GM18858 (cell line): Measurements from ENCODE around the gene SYTL3.
A peak's percentile ranks its signal among the peaks of the same experiment; 100 is the strongest.

Source experiments
- ATAC-seq: cut with Tn5 transposase; IDR thresholded peaks from one replicate; pipeline ENCODE4 v1.9.1; 2021; ENCODE audit not compliant: unreplicated experiment

Gene SYTL3

DNA sequence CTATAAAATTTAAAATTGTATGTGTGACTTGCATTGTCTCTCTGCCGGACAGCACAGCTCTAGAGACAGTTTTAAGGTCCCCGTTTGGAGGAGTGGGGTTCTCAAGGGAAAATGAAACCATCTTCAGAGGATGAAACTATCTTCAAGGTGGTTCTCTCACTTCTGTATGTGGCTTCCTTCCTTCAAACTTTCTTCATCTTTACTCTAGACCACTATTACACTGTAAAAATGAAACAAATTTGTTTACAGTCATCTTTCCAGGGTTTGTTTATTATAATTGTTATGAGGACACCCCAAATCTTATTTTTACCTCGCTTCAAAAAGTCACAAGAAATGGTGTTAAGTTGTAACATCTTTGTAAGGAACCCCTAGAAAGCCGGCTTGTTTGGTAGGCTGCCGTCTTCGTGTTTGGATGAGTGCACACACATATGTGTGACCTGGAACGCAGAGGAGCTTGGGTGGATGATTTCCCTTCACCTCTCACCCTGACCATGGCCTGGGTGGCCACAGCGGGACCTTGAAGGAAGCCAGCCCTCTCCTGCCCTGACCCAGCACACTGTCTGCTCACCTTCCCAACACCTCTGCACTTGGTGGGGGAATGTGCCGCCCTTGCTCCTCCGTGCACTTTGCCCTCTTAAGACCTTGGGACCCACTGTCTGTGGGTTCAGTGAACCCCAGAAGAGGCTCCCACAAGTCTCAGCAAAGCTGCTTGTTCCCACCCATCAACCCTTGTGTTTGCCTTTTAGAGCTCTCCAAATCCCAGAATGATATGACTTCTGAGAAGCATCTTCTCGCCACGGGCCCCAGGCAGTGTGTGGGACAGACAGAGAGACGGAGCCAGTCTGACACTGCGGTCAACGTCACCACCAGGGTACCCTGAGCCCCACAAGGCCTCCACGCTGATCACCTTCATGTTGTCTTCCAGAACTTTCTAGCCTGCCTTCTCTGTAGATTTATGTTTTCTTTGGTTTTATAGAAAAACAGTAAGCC lies 67.8 kb downstream of the SYTL3 start:
- peak; percentile 70 for ATAC-seq

DNA sequence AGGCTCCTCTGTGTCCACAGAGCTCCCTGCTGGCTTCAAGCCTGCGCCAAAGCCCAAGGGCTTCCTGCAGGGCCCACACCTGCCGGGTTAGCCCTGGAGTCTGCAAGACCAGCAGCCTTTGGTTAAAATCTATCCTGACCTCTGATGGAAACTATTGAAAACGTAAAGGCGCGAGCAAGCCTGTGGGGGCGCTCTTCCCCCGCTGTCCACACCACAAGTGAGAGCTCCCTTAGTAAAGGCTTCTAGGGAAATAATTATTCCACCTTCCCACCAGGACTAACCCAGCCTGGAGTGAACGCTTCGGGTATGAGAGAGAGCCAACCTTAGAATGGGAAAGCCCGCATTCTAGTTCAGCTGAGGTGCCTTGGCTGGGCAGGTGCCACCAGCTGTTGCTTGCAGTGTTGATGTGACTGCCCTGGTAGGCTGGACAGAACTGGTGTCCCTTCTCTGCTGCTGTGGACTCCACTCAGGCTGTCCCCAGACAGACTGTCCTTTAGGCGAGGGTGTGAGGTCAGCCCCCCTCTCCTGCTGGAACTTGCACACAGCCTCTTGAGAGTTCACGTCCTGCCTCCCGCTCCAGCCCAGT lies 68.7 kb downstream of the SYTL3 start:
- ATAC-seq = no peak

DNA sequence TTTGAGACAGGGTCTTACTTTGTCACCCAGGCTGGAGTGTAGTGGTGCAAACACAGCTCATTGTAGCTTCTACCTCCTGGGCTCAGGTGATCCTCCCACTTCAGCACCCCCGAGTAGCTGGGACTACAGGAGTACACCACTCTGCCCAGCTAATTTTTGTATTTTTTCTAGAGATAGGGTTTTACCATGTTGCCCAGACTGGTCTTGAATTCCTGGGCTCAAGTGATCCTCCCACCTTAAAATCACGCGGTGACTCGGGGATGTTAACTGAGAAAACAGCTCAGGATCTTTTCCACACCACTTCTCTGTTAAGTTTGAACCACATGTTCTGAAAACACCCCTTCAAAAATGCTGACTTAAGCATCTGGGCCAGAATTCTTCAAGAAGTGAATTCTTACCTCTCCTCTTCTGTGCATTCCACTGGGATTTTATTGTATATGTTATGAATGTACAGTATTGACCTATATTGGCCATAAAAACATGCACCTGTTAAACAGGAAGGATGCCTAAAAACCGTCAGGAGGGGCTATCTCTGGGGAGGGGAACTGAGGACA lies 72.4 kb downstream of the SYTL3 start:
- no peak for ATAC-seq

DNA sequence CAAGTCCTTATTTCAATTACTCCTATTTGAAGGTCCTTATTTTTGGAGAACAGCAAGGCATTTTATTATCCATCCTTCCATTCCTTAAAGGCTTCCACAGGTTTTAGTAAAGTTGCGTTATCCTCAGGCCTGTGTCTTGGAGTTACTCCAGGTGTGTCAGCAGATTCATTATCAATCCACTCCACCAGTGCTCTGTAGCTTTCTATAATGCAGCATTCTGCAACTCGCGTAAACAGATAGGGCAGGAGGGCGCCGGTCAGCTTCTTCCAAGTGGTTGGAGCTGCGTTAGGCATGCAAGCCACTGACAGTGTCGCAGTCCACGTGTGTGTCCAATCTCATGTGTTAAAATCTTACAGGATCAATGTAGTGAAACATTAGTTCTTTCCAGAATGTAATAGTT lies 75.8 kb downstream of the SYTL3 start:
- no peak for ATAC-seq

DNA sequence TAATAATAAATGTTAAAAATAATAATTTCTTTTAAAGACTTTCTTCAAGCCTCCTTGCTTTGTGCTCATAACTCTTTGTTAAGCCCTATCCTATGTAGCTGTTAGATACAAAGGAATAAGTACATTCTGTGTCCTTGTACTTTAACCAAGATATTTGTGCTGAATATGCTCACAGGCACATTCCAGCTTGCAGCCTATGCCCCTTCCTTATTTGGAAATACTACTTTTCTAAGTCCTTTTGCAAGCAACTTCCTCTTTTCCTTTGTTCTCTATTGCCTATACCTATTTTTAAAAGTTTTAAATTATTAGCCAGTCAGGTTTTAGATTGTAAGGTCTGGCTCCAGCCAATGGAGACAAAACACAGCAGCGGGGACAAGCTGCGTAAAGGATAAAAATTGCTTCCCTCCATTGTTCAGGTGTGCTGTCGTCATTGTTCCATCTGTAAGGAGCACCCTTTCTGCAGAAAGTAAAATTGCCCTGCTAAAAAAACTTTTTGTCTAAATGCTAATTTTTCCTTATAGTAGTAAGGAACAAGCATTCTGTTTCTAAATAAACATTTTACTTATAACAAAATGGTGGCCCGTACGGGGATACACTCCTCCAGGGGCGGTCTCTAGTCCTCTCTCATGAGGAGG lies 80.2 kb downstream of the SYTL3 start:
- no peak for ATAC-seq

DNA sequence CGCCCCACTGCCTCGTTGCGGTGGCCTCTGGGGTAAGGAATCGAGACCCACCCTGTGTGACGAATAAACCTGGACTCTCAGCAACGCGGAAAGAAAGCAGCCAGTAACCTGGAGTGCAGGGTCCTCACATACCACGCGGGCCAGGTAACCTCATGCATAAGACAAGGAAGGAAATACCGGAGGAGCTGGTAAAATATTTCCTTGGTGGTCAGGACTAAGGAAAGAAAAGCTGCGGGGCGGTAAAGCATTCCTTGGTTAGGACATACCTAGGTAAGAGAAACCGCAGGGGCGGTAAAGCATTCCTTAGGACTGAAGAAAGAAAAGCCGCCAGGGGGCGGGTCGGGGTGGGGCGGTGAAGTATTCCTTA lies 80.7 kb downstream of the SYTL3 start:
- no peak for ATAC-seq

DNA sequence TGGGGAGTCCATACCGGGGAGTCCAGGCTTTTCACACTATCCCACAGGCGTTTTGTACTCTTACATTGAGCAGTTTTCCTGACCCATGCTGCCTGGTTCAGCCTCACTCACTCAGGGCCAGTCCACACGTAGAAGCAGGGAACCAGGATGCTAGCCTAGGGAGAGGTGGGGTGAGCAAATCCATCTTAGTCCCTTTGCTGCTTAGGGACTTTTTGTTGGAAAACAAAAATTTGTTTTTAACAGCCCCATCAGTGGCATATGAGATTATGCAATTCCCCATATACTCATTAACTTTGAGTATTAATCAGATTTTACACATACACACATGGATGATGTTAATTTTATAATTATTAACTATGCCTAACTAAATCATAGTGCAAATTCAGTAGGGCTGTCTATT lies 85.2 kb downstream of the SYTL3 start:
- no peak for ATAC-seq

DNA sequence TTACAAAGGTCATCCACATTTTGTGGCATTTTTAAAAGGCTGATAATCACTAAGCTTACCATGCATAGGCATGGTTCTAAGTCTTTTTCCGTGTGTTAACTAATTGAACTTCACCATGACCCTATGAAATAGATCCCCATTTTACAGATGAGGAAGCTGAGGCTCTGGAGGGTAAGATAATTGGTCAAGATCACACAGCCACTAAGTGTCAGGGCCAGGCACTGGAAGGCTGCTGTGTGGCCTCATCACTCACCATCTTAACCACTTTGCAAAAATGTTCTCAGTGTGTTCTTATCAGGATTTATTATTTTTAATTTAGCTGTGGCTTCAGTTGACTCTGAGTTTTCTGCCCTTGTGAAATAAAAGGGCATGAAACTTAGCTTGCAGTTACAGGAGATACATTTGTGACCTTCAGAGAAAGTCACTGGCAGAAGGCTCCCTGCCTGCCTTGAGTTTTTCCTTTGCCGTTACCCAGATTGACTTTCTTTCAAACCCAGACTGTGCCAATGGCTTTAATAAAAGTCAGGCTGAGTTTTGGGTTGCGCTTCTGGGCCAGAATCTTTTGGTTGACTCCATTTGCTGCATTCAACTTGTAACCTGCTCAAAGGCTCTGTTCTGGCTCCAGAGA lies 87.3 kb downstream of the SYTL3 start:
- ATAC-seq = no peak

DNA sequence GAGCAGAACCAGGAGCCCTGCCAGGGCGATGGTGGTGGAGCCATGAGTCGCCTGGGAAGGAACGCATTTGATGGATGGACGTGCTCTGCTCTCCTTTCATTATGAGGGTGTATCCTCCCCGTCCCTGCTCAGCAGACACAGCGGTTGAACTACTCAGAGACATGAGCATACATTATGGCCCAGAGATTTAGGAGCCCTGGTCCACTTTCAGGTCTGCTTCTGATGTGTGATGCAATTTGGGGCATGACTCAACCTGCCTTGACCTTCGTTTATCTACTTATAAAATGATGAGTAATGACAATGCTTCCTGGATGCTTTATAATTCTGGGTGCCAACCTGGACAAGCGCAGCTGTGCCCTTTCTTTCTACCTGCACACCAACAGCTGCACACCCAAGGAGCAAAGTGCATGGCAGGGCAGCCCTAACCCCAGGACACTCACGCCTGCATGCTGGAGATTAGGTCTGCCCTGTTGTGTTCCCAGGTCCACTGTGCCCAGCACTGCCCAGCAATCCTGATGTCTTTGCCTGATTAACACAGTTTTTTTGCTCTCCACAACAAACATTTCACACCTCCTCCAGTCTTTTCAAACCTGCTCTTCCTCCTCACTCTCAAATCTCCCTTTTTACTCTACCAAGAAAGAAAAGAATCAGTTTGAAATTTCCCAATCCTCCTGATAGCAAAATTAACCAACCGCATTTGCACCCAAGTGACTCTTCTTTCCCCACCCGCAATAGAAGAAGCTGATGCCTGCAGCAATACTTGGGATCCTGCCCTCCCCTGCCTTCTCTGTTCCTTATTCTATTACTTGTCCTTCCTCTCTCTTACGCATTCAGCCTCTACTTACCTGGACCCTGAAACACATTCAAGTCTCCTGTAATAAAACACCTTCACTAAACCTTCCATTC lies 88.1 kb downstream of the SYTL3 start:
- ATAC-seq = no peak

DNA sequence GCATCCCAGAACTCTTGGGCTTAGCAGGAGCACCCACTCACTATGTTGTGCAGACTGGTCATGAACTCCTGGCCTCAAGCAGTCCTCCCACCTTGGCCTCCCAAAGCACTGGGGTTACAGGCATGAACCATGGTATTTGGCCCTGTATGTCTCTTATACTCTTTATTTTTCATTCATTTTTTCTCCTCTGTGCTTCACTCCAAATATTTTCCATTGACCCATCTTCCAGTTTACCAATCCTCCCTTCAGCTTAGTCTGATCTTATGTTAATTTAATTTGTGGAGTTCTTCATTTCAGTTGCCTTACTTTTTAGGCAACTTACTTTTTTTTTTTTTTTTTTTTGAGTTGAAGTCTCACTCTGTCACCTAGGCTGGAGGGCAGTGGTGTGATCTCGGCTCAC lies 89.8 kb downstream of the SYTL3 start:
- ATAC-seq = no peak

DNA sequence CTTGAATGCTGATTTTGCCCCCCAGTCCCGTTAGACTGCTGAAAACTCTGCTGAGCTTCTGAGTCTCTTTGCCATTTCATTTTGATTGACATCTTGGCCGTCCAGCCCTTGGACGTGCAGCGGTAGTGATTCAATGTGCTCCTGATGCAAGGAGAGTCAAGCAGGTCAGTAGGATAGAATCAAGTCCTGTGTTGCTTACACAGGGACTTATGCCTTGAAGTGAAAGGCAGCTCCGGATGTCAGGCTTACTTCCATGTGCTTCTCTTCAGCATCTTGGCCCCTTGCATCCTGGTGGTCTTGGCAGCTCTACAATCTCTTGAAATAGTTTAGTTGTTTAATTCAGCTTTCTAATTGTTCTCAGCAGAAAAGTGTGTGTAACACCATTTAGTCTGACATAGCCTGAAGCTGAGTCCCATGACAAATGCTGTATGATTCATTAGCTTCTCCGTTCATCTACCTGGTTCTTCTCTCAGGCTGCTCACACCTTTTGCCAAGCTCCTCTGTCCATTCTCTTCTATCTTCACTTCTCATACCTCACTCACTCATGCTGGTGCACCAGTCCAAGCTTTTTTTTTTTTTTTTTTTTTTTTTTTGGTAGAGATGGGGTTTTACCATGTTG lies 93.3 kb downstream of the SYTL3 start:
- ATAC-seq = no peak

DNA sequence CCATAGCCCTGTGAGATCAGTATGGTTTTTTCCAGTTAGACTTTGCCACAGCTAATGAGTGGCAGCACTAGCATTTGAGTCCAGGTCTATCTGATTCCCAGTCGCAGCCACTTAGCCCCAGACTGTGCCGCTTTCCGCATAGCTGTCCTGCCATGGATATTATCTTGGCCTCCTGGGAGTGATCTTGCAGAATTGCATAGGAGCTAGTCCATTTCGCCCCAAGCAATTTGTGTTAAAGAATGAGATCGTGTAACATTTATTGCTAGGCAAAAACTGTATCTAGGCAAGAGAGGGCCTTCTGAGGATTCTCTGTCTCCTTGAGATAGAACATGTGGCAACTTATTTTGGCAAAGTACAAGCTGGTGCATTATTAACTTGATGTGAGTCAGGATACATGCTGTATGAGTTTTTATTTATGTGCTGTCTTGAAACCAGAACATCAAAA lies 95.2 kb downstream of the SYTL3 start:
- ATAC-seq = no peak

DNA sequence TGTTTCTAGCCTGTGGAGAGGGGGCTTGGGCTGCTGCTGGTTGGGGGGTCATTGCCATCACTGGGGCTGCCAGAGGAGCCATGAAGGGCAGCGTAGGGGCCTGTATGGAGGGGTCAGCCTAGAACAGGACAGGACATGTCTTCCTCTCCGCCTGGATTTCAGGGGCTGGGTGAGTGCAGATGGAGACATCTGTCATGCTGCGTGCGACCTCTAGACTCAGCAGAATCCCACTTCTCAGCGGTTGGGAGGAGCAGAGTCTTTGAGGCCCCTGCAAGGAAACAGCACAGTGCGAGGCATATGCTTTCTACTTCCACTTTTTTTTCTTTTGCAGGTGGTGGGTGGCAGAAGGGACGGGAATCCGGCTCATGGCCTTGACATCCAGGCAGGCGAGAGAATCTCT lies 101.4 kb downstream of the SYTL3 start:
- ATAC-seq = no peak

DNA sequence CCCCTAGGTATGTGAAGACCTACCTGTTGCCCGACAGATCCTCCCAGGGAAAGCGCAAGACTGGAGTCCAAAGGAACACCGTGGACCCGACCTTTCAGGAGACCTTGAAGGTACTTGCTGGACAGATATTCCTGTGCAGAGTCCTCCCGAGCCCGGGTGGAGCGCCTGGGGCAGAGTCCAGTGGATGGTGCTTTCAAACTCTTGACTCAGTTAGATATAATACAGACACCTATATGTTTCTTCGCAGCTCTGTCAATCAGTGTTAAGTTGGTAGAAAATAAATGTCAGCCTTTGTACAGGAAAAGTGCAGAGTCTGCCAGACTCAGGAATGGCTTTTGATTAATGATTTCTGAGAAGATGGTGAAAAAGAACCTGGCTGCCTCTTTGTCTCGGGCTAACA lies 102.1 kb downstream of the SYTL3 start:
- ATAC-seq = no peak

DNA sequence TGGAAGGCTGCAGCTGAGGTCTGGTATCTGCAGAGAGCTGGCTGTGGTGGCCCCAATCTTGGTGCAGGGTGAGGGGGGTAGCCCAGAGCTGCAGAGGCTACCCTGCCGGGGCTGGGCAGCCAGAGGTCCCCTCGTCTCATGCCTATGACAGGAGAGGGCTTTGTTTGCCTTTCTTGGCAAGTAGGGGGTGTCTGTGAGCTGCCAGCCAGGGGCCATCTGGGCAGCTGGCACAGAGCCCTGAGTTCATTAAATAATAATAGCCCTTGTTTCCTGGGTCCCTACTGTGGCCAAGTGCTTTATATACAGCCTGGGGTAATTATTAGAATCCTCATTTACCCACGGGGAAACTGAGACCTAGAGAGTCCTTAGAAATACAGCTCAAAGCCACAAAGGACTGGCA lies 102.8 kb downstream of the SYTL3 start:
- ATAC-seq = no peak

DNA sequence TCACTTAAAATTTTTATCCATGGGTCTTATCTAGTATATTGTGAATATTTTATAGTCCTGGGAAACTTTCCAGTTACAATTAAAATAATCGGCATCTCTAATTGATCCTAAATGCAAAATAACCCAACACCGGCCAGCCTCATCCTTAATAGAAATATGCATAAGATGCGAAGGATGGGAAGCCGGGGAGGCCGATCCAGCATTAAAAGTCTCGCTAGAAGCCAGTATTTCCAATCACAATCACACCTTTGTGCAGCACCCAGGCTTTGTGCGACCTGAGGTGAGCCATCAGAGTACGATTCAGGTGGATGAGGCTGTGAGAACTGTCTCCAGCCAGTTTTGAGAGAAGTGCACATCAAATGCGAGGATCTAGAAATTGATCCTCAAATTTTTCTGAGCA lies 104.0 kb downstream of the SYTL3 start:
- no peak for ATAC-seq

DNA sequence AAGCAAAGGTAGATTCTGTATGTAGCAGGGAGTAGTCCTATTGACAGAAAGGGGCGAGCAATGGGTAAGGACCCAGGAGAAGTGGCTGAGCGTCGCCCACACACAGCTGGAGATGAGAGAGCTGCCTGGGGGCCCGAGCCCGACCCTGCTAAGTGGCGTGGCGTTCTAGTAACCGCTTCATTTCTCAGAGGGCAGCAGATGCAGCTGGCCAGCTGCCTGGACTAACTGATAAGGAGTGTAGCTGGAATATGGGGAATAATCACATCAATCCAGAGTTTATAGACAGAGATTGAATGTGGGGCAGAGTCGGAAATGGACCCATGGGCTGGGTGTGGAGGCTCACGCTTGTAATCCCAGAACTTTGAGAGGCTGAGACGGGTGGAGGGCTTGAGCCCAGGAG lies 104.9 kb downstream of the SYTL3 start:
- no peak for ATAC-seq

DNA sequence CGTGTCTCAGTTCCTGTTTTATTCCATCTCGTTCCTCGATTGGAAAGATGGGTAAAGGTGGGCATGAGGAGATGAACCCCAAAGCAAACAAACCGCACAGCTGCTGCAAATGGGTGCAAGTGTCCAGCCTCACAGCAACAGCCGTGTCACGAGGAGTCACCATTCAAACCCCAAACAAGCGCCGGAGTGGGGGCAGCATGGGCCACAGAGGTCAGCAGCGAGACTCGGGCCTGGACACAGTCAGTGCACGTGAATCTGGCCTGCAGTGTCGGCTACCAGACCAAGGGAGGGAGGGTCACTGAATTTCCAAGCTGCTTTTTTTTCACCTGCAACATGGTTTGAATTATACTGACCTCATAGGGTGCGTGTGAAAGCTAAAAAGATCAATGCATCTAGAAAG lies 105.8 kb downstream of the SYTL3 start:
- no peak for ATAC-seq

DNA sequence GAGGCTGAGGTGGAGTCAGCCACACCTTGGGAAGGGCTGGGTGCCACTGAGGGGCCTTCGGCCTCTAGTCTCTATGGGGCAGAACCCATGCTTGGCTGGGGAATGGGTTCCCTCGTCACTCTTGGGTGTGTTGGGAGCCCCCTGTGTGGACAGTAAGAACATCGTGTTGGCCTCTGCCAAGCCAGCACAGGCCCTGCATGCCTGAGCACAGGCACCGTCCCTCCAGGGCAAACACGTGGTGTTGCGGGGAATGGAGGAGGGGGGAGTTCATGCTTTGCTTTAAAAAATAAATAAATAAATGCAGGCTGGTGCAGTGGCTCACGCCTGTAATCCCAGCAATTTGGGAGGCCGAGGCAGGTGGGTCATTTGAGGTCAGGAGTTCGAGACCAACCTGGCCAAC lies 106.3 kb downstream of the SYTL3 start:
- no peak for ATAC-seq
